K562 (cell line): ENCODE results near the gene ANTKMT. TPM values are rescaled to one million over a fixed set of nuclear protein-coding genes. Genes with fewer than 3 reads are reported as not detected.

Experiments used
- BRD9 ChIP-seq: fragments of 450-650 bp; IDR thresholded peaks from 2 replicates; pipeline ENCODE4 v1.6.1; 2018; ENCODE audit warnings: low read depth; ENCODE audit not compliant: partially characterized antibody
- CREM ChIP-seq: IDR thresholded peaks from 2 replicates; pipeline ENCODE4 v1.6.1; 2014; ENCODE audit warnings: antibody characterized with exemption, low read depth
- HOMEZ ChIP-seq: fragments of 250-450 bp; sonication (Bioruptor Pico); IDR thresholded peaks from 2 replicates; pipeline ENCODE4 v1.4.0; 2020; ENCODE audit warnings: mild to moderate bottlenecking, moderate library complexity
- MCM5 ChIP-seq: fragments of 450-650 bp; IDR thresholded peaks from 2 replicates; pipeline ENCODE4 v1.6.1; 2016; ENCODE audit warnings: low read depth
- NKRF ChIP-seq: fragments of 450-650 bp; IDR thresholded peaks from 2 replicates; pipeline ENCODE4 v1.6.1; 2016; ENCODE audit warnings: borderline replicate concordance
- POLR3A ChIP-seq: IDR thresholded peaks from 2 replicates; pipeline ENCODE4 v1.6.1; 2011; ENCODE audit warnings: borderline replicate concordance, mild to moderate bottlenecking, moderate library complexity; ENCODE audit not compliant: insufficient read length, insufficient read depth; ENCODE audit errors: extremely low read depth
- STAT5A ChIP-seq: IDR thresholded peaks from 2 replicates; pipeline ENCODE4 v1.6.1; 2012; ENCODE audit warnings: low read length, inconsistent platforms, borderline replicate concordance
- ZFP36 ChIP-seq: fragments of 150-350 bp; IDR thresholded peaks from 2 replicates; pipeline ENCODE4 v1.6.1; 2018; ENCODE audit warnings: low read length, low read depth; ENCODE audit not compliant: partially characterized antibody
- ZFPM2 ChIP-seq: fragments of 250-450 bp; sonication (Bioruptor Pico); IDR thresholded peaks from 2 replicates; pipeline ENCODE4 v1.5.1; 2022; ENCODE audit warnings: mild to moderate bottlenecking
- ZKSCAN8 ChIP-seq: fragments of 200-800 bp; sonication (Bioruptor generic); IDR thresholded peaks from 2 replicates; pipeline ENCODE4 v1.6.1; 2016; ENCODE audit warnings: missing genetic modification characterization, missing compliant biosample characterization
- polyA plus RNA-seq, 8 experiments: library from polyadenylated mRNA; depleted of rRNA in 4 of 8; stranded (reverse) in 5 of 8; unstranded in 3 of 8; fragments of >200 nt; fragmentation: Nextera tagmentation in 2 of 8; fragmentation: Illumina TruSeq in 1 of 8; extraction: Ambion mirVana in 2 of 8; extraction: Trizol in 1 of 8; gene quantifications; 2 replicates each; pipeline versions ENCODE4 v1.2.1 to v1.2.3, GENCODE V29; 2011 to 2014; ENCODE audit warnings: inconsistent platforms in 1 of 8, missing spikeins in 1 of 8
- total RNA-seq, 7 experiments: library from RNA; depleted of rRNA in 6 of 7; stranded (reverse); fragments of >200 nt in 6 of 7; fragmentation: Illumina TruSeq in 2 of 7; extraction: Trizol in 2 of 7; gene quantifications; 2 replicates each; pipeline versions ENCODE4 v1.2.1 to v1.2.3, GENCODE V29; 2011 to 2021; ENCODE audit warnings: low replicate concordance in 1 of 7
- TF ChIP-seq, protein P1 (sequence below): sonication (generic); formaldehyde crosslinking; IDR thresholded peaks from 2 replicates; pipeline ENCODE4 v1.8.0; 2023; ENCODE audit warnings: mild to moderate bottlenecking, missing genetic modification reagents
- TF ChIP-seq, protein P2 (sequence below): sonication (generic); formaldehyde crosslinking; IDR thresholded peaks from 2 replicates; pipeline ENCODE4 v1.8.0; 2022; ENCODE audit warnings: mild to moderate bottlenecking, missing genetic modification reagents
- TF ChIP-seq, protein P3 (sequence below): fragments of 250-450 bp; sonication (Bioruptor Pico); IDR thresholded peaks from 2 replicates; pipeline ENCODE4 v1.4.0; 2020

ANTKMT gene
- total and polyA plus RNA-seq, 9 of the 15 experiments (the other 6 are each of a cell fraction or from before 2014, with no cell fraction given): 0.58 to 217 (median 19.1) TPM

DNA sequence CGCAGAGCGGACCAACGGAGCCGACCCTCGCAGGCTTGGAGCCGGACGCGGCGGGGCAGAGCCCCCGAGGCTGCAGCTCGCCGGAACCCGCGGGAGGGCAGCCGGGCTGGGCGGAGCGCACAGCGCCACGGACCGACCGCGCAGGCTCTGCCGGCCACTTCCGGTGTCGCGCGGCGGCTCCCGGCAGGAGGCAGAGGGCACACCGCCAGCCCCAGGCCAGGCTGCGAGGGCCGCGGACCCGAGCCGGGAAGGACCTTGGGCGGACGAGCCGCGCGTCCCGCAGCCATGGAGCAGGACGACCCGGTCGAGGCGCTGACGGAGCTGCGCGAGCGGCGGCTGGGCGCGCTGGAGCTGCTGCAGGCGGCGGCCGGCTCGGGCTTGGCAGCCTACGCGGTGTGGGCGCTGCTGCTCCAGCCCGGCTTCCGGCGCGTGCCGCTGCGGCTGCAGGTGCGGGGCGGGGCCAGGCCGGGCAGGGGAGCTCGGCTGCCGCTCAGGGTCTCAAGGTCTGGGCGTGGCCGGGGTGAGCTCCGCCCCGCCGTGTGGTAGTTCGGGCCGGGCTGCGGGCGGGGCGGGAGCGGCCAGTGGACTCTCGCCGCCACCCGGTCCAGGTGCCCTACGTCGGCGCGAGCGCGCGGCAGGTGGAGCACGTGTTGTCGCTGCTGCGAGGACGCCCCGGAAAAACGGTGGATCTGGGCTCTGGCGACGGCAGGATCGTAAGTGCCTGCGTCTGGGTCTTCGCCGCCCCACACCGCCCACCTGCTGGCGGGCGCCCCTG, at the start of gene ANTKMT (continued):
- TF ChIP-seq ZFP36 (no peak), STAT5A (no peak), ZKSCAN8 (no peak), HOMEZ (CRISPR knock-in tag) (no peak), NKRF (peak; percentile 44; the same call in 1 of the 2 replicates), CREM (peak; percentile 64), POLR3A (no peak), BRD9 (no peak), ZFPM2 (no peak), MCM5 (no peak)
- TF ChIP-seq, protein P1, sequence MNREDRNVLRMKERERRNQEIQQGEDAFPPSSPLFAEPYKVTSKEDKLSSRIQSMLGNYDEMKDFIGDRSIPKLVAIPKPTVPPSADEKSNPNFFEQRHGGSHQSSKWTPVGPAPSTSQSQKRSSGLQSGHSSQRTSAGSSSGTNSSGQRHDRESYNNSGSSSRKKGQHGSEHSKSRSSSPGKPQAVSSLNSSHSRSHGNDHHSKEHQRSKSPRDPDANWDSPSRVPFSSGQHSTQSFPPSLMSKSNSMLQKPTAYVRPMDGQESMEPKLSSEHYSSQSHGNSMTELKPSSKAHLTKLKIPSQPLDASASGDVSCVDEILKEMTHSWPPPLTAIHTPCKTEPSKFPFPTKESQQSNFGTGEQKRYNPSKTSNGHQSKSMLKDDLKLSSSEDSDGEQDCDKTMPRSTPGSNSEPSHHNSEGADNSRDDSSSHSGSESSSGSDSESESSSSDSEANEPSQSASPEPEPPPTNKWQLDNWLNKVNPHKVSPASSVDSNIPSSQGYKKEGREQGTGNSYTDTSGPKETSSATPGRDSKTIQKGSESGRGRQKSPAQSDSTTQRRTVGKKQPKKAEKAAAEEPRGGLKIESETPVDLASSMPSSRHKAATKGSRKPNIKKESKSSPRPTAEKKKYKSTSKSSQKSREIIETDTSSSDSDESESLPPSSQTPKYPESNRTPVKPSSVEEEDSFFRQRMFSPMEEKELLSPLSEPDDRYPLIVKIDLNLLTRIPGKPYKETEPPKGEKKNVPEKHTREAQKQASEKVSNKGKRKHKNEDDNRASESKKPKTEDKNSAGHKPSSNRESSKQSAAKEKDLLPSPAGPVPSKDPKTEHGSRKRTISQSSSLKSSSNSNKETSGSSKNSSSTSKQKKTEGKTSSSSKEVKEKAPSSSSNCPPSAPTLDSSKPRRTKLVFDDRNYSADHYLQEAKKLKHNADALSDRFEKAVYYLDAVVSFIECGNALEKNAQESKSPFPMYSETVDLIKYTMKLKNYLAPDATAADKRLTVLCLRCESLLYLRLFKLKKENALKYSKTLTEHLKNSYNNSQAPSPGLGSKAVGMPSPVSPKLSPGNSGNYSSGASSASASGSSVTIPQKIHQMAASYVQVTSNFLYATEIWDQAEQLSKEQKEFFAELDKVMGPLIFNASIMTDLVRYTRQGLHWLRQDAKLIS: peak; percentile 56; the same call in 1 of the 2 replicates
- TF ChIP-seq, protein P2, sequence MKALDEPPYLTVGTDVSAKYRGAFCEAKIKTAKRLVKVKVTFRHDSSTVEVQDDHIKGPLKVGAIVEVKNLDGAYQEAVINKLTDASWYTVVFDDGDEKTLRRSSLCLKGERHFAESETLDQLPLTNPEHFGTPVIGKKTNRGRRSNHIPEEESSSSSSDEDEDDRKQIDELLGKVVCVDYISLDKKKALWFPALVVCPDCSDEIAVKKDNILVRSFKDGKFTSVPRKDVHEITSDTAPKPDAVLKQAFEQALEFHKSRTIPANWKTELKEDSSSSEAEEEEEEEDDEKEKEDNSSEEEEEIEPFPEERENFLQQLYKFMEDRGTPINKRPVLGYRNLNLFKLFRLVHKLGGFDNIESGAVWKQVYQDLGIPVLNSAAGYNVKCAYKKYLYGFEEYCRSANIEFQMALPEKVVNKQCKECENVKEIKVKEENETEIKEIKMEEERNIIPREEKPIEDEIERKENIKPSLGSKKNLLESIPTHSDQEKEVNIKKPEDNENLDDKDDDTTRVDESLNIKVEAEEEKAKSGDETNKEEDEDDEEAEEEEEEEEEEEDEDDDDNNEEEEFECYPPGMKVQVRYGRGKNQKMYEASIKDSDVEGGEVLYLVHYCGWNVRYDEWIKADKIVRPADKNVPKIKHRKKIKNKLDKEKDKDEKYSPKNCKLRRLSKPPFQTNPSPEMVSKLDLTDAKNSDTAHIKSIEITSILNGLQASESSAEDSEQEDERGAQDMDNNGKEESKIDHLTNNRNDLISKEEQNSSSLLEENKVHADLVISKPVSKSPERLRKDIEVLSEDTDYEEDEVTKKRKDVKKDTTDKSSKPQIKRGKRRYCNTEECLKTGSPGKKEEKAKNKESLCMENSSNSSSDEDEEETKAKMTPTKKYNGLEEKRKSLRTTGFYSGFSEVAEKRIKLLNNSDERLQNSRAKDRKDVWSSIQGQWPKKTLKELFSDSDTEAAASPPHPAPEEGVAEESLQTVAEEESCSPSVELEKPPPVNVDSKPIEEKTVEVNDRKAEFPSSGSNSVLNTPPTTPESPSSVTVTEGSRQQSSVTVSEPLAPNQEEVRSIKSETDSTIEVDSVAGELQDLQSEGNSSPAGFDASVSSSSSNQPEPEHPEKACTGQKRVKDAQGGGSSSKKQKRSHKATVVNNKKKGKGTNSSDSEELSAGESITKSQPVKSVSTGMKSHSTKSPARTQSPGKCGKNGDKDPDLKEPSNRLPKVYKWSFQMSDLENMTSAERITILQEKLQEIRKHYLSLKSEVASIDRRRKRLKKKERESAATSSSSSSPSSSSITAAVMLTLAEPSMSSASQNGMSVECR: peak; percentile 90
- TF ChIP-seq, protein P3, sequence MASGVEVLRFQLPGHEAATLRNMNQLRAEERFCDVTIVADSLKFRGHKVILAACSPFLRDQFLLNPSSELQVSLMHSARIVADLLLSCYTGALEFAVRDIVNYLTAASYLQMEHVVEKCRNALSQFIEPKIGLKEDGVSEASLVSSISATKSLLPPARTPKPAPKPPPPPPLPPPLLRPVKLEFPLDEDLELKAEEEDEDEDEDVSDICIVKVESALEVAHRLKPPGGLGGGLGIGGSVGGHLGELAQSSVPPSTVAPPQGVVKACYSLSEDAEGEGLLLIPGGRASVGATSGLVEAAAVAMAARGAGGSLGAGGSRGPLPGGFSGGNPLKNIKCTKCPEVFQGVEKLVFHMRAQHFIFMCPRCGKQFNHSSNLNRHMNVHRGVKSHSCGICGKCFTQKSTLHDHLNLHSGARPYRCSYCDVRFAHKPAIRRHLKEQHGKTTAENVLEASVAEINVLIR (CRISPR knock-in tag): peak; percentile 44; the same call in 1 of the 2 replicates
